ENCODE results near the gene UQCRH.

UQCRH gene

DNA sequence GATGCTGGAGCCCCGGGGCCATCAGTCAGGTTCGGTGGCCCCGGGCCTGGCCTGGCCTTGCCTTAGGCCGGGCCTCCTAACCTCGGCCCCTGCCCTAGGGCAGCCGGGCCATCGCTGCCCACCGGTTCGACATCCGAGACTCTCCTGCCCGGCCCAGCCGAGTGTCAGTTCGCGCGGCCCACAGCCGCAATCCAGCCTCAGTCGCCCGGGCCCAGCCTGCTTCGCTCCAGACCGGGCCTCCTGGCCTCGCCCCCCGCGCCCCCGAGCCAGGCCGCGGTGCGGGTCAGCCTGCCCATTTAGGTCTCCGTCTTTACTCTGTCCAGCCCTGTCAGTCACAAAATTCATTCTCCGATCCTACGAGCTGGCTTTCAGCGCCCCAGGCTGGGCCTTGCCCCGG is 859 bp upstream of the UQCRH start:
- peaks cover 97% of the 10 kb centered on the region for H3K79me2 ChIP-seq (ENCODE audit: low read length)
- H3K27ac ChIP-seq (ENCODE audit: low read length) = peak overlapping the region; percentile 93
- peaks cover 34% of the 10 kb centered on the region for H3K36me3 ChIP-seq (replicated peaks; ENCODE audit: low read depth, low read length)
- peaks cover 27% of the 10 kb centered on the region for H4K20me1 ChIP-seq (ENCODE audit: insufficient read depth, low read length)
- no peaks in the 10 kb centered on the region for H3K9me3 ChIP-seq (ENCODE audit: insufficient read depth, low read length)
- peak overlapping the region; percentile 99 for H3K9ac ChIP-seq (ENCODE audit: low read length)
- peaks cover 19% of the 10 kb centered on the region for H3K4me1 ChIP-seq (ENCODE audit: low read length)
- no peak overlapping the region for H2AFZ ChIP-seq (ENCODE audit: low read depth, low read length)
- H3K27me3 ChIP-seq (ENCODE audit: low read depth, low read length) = no peaks in the 10 kb centered on the region
- TF ChIP-seq, protein P1, sequence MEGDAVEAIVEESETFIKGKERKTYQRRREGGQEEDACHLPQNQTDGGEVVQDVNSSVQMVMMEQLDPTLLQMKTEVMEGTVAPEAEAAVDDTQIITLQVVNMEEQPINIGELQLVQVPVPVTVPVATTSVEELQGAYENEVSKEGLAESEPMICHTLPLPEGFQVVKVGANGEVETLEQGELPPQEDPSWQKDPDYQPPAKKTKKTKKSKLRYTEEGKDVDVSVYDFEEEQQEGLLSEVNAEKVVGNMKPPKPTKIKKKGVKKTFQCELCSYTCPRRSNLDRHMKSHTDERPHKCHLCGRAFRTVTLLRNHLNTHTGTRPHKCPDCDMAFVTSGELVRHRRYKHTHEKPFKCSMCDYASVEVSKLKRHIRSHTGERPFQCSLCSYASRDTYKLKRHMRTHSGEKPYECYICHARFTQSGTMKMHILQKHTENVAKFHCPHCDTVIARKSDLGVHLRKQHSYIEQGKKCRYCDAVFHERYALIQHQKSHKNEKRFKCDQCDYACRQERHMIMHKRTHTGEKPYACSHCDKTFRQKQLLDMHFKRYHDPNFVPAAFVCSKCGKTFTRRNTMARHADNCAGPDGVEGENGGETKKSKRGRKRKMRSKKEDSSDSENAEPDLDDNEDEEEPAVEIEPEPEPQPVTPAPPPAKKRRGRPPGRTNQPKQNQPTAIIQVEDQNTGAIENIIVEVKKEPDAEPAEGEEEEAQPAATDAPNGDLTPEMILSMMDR (IDR thresholded peaks at IDR 0.05; ENCODE audit: low read depth, low read length) = no peak
- TF ChIP-seq EZH2phosphoT487 (IDR thresholded peaks at IDR 0.05; ENCODE audit: low read depth) = no peak
- H3K4me3 ChIP-seq (ENCODE audit: low read length) = peak overlapping the region; percentile 98
- peak overlapping the region; percentile 82 for H3K4me2 ChIP-seq (ENCODE audit: low read length)

DNA sequence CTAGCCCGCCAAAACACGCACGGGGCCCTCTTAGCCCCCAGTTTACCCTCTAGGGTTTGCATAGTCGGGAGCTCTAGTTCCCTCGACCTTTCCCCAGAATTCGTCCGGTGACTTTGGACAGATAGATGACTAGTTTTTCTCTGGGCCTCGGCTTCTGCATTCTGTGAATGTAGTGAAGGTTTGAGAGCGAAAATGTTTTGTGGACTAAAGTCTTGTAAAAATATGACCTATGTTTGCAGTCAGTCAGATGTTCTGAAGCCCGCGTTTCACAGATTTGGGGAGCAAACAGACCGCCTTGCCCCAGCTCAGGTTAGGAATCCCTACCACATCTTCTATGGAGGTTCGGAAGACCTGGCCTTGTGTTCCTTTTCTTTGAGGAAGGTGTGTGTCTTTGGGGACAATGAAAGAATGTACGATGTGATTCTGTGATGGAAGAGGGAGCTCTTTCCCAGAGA is 401 bp downstream of the UQCRH start:
- Histone ChIP-seq H3K79me2 (ENCODE audit: low read length) (peaks cover 100% of the 10 kb centered on the region), H2AFZ (ENCODE audit: low read depth, low read length) (no peak overlapping the region), H3K4me1 (ENCODE audit: low read length) (peaks cover 31% of the 10 kb centered on the region), H3K4me2 (ENCODE audit: low read length) (peak overlapping the region; percentile 80), H3K4me3 (ENCODE audit: low read length) (peak overlapping the region; percentile 98), H3K9ac (ENCODE audit: low read length) (peak overlapping the region; percentile 99), H3K36me3 (replicated peaks; ENCODE audit: low read depth, low read length) (peaks cover 38% of the 10 kb centered on the region), H3K27ac (ENCODE audit: low read length) (peak overlapping the region; percentile 93), H3K27me3 (ENCODE audit: low read depth, low read length) (no peaks in the 10 kb centered on the region), H3K9me3 (ENCODE audit: insufficient read depth, low read length) (no peaks in the 10 kb centered on the region), H4K20me1 (ENCODE audit: insufficient read depth, low read length) (peaks cover 31% of the 10 kb centered on the region)
- no peak for TF ChIP-seq EZH2phosphoT487 (IDR thresholded peaks at IDR 0.05; ENCODE audit: low read depth)
- TF ChIP-seq, protein P1 (IDR thresholded peaks at IDR 0.05; ENCODE audit: low read depth, low read length) = no peak

GRCh38 chr1:46306159-46306530 is 2.6 kb downstream of the UQCRH start:
- no peaks in the 10 kb centered on the region for H3K27me3 ChIP-seq (ENCODE audit: low read depth, low read length)
- peaks cover 51% of the 10 kb centered on the region for H3K36me3 ChIP-seq (replicated peaks; ENCODE audit: low read depth, low read length)
- TF ChIP-seq EZH2phosphoT487 (IDR thresholded peaks at IDR 0.05; ENCODE audit: low read depth) = no peak
- TF ChIP-seq, protein P1 (IDR thresholded peaks at IDR 0.05; ENCODE audit: low read depth, low read length) = no peak
- H2AFZ ChIP-seq (ENCODE audit: low read depth, low read length) = no peak overlapping the region
- H3K9ac ChIP-seq (ENCODE audit: low read length) = peak overlapping the region; percentile 49
- peak overlapping the region; percentile 70 for H3K4me2 ChIP-seq (ENCODE audit: low read length)
- H4K20me1 ChIP-seq (ENCODE audit: insufficient read depth, low read length) = peaks cover 39% of the 10 kb centered on the region
- peaks cover 32% of the 10 kb centered on the region for H3K4me1 ChIP-seq (ENCODE audit: low read length)
- peak overlapping the region; percentile 65 for H3K27ac ChIP-seq (ENCODE audit: low read length)
- H3K79me2 ChIP-seq (ENCODE audit: low read length) = peaks cover 100% of the 10 kb centered on the region
- peak overlapping the region; percentile 76 for H3K4me3 ChIP-seq (ENCODE audit: low read length)
- no peaks in the 10 kb centered on the region for H3K9me3 ChIP-seq (ENCODE audit: insufficient read depth, low read length)

DNA sequence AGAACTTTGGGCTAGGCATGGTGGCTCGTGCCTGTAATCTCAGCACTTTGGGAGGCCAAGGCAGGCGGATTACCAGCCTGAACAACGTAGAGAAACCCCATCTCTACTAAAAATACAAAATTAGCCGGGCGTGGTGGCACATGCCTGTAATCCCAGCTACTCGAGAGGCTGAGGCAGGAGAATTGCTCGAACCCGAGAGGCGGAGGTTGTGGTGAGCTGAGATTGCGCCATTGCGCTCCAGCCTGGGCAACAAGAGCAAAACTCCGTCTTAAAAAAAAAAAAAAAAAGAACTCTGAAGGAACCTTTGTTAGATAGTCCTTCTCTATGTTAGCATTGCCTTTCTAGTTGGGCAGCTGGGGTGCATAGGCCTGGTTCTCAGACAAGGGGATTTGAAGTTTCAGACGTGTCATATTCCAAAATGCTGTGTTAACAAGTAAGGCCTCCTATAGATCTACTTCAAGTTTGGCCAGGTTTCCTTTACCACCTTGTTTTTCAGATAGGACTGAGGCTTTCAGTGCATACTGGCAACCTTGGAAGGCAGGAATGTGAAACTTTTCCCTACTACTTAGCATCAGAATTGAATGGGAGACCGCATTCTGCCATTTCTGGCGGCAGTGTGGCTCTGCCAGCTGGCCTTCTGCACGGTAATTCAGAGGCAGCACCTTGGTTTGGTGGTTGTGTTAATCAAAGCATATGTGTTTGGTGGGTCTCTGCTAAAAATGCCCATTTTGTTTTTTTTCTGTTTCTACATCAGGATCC is 6.1 kb downstream of the UQCRH start:
- Histone ChIP-seq H2AFZ (ENCODE audit: low read depth, low read length) (no peak overlapping the region), H3K4me3 (ENCODE audit: low read length) (no peak overlapping the region), H3K4me1 (ENCODE audit: low read length) (peaks cover 25% of the 10 kb centered on the region), H3K79me2 (ENCODE audit: low read length) (peaks cover 99% of the 10 kb centered on the region), H3K9ac (ENCODE audit: low read length) (no peak overlapping the region), H3K27me3 (ENCODE audit: low read depth, low read length) (no peaks in the 10 kb centered on the region), H3K36me3 (replicated peaks; ENCODE audit: low read depth, low read length) (peaks cover 62% of the 10 kb centered on the region), H3K4me2 (ENCODE audit: low read length) (no peak overlapping the region; the same call in 1 of the 2 replicates), H4K20me1 (ENCODE audit: insufficient read depth, low read length) (peaks cover 40% of the 10 kb centered on the region), H3K27ac (ENCODE audit: low read length) (peak overlapping the region; percentile 65; the same call in 1 of the 2 replicates), H3K9me3 (ENCODE audit: insufficient read depth, low read length) (no peaks in the 10 kb centered on the region)
- TF ChIP-seq EZH2phosphoT487 (IDR thresholded peaks at IDR 0.05; ENCODE audit: low read depth) = no peak
- TF ChIP-seq, protein P1 (IDR thresholded peaks at IDR 0.05; ENCODE audit: low read depth, low read length) = no peak

Measured in OCI-LY3 (cell line).